Endothelial cell of umbilical vein (primary cell): ENCODE measurements around the gene PSMD14. TPM values are rescaled to one million over a fixed set of nuclear protein-coding genes. Genes with fewer than 3 reads are reported as not detected.

Source experiments
- BruUV-seq: library from RNA; stranded (reverse); fragments of 400-500 nt; replicated peaks from 2 replicates; lab custom pipeline; 2021; lab: Mats Ljungman, UMichigan
- CTCF ChIA-PET: fragments of 300-600, 350-600 bp; sonication (Branson Sonifier 250); formaldehyde crosslinking; loops from one replicate; lab custom pipeline; 2021; ENCODE audit warnings: antibody characterized with exemption, inconsistent platforms; lab: Charles Lee
- POLR2A ChIA-PET: fragments of 300-600, 350-600 bp; sonication (Branson Sonifier 250); formaldehyde crosslinking; loops from one replicate; lab custom pipeline; 2021; ENCODE audit warnings: antibody characterized with exemption, inconsistent platforms; lab: Charles Lee
- DNase-seq: peaks from one replicate; pipeline ENCODE4 v3.0.0-alpha.2; 2011; ENCODE audit warnings: low read depth, low spot score
- FAIRE-seq: peaks from 2 replicates; lab custom pipeline; 2011; peaks lifted over from hg19 to GRCh38; lab: Jason Lieb, UNC
- H2AFZ ChIP-seq: 2 replicates; pipeline ENCODE4 v1.6.0; 2012; ENCODE audit warnings: low read depth, low read length, control low read depth, inconsistent platforms
- H3K27ac ChIP-seq: 2 replicates; pipeline ENCODE4 v1.5.1; 2011; ENCODE audit warnings: low read depth, mild to moderate bottlenecking, control low read depth, low read length, moderate library complexity; ENCODE audit not compliant: insufficient read depth
- H3K27me3 ChIP-seq, 2 experiments: 2 replicates each; pipeline versions ENCODE4 v1.6.0 to v1.6.1; 2011; ENCODE audit warnings: low read length in 2 of 2, mixed read lengths in 1 of 2; ENCODE audit not compliant: control insufficient read depth in 2 of 2, insufficient read depth in 2 of 2
- H3K36me3 ChIP-seq, 2 experiments: 2 replicates in 1 of 2; 3 replicates in 1 of 2; pipeline ENCODE4 v1.5.1; 2011; ENCODE audit warnings: low read length in 2 of 2, mild to moderate bottlenecking in 1 of 2, moderate library complexity in 1 of 2; ENCODE audit not compliant: control insufficient read depth in 2 of 2, insufficient read depth in 2 of 2; ENCODE audit errors: extremely low read depth in 1 of 2
- H3K4me1 ChIP-seq: 3 replicates; pipeline ENCODE4 v1.5.1; 2011; ENCODE audit warnings: mild to moderate bottlenecking, low read length; ENCODE audit not compliant: control insufficient read depth, insufficient read depth; ENCODE audit errors: extremely low read depth
- H3K4me2 ChIP-seq: 2 replicates; pipeline ENCODE4 v1.6.1; 2011; ENCODE audit warnings: low read length, control low read depth, mixed read lengths; ENCODE audit not compliant: insufficient read depth
- H3K4me3 ChIP-seq, 3 experiments: fragments of 200-600 bp in 1 of 3; sonication (generic), shearing (Covaris generic) in 1 of 3; replicated peaks in 1 of 3; 2 replicates each; pipeline ENCODE4 v1.5.1; 2011 to 2016; ENCODE audit warnings: control low read depth in 3 of 3, low read length in 3 of 3, mild to moderate bottlenecking in 2 of 3, inconsistent platforms in 1 of 3, low read depth in 1 of 3, moderate library complexity in 1 of 3; ENCODE audit not compliant: insufficient read depth in 1 of 3
- H3K79me2 ChIP-seq: 2 replicates; pipeline ENCODE4 v1.6.0; 2012; ENCODE audit warnings: low read length, inconsistent platforms; ENCODE audit not compliant: control insufficient read depth, insufficient read depth
- H3K9ac ChIP-seq: replicated peaks from 2 replicates; pipeline ENCODE3; 2011; ENCODE audit warnings: low read length, control low read depth; ENCODE audit not compliant: insufficient read depth; ENCODE audit errors: extremely low read depth
- H3K9me1 ChIP-seq: replicated peaks from 3 replicates; pipeline ENCODE4 v1.6.0; 2011; ENCODE audit warnings: mild to moderate bottlenecking, low read length; ENCODE audit not compliant: control insufficient read depth, insufficient read depth; ENCODE audit errors: extremely low read depth
- H3K9me3 ChIP-seq: replicated peaks from 2 replicates; pipeline ENCODE4 v1.5.1; 2012; ENCODE audit warnings: low read length, inconsistent platforms; ENCODE audit not compliant: control insufficient read depth, insufficient read depth
- H4K20me1 ChIP-seq: replicated peaks from 2 replicates; pipeline ENCODE3; 2011; ENCODE audit warnings: mild to moderate bottlenecking, low read length; ENCODE audit not compliant: control insufficient read depth, insufficient read depth; ENCODE audit errors: extremely low read depth
- EZH2 ChIP-seq: IDR thresholded peaks from 2 replicates; pipeline ENCODE4 v1.6.1; 2012; ENCODE audit warnings: borderline replicate concordance, low read depth, mild to moderate bottlenecking, moderate library complexity, low read length, inconsistent platforms; ENCODE audit not compliant: severe bottlenecking
- FOS ChIP-seq: IDR thresholded peaks from 2 replicates; pipeline ENCODE4 v1.6.1; 2011; ENCODE audit warnings: mild to moderate bottlenecking, low read length, moderate library complexity, borderline replicate concordance; ENCODE audit not compliant: insufficient read depth
- GATA2 ChIP-seq: IDR thresholded peaks from 2 replicates; pipeline ENCODE4 v1.7.0; 2011; ENCODE audit warnings: low read depth, mild to moderate bottlenecking, moderate library complexity, mixed read lengths, low read length; ENCODE audit not compliant: insufficient read length, insufficient read depth
- JUN ChIP-seq: IDR thresholded peaks from 2 replicates; pipeline ENCODE4 v1.6.1; 2011; ENCODE audit warnings: borderline replicate concordance, low read depth; ENCODE audit not compliant: insufficient read length, insufficient read depth
- MAX ChIP-seq: IDR thresholded peaks from 2 replicates; pipeline ENCODE4 v1.6.1; 2011; ENCODE audit not compliant: insufficient read depth, insufficient read length
- MYC ChIP-seq: IDR thresholded peaks from one replicate; pipeline ENCODE4 v1.6.1; 2011; ENCODE audit warnings: mild to moderate bottlenecking, low read depth, low read length
- POLR2A ChIP-seq: IDR thresholded peaks from 2 replicates; pipeline ENCODE4 v1.6.1; 2012; ENCODE audit warnings: low read depth, mild to moderate bottlenecking, control low read depth, low read length
- POLR2AphosphoS5 ChIP-seq: IDR thresholded peaks from 2 replicates; pipeline ENCODE4 v1.6.1; 2012; ENCODE audit warnings: low read depth, mild to moderate bottlenecking, control low read depth, low read length, moderate library complexity; ENCODE audit not compliant: insufficient read depth
- dilution Hi-C: fragments of 300-500 bp; cut with MboI; formaldehyde crosslinking; loops from one replicate; pipeline ENCODE4 v1.15.0; 2019; ENCODE audit warnings: low sequenced_read_pairs; ENCODE audit not compliant: extremely low pct_ligation_motif_present
- intact Hi-C: fragments of 100-400 bp; cut with micrococcal nuclease; formaldehyde crosslinking; loops from one replicate; pipeline ENCODE4 v1.10.0; 2022
- polyA plus RNA-seq, 4 experiments: library from polyadenylated mRNA; depleted of rRNA in 3 of 4; stranded (reverse) in 3 of 4; unstranded in 1 of 4; fragments of >200 nt; gene quantifications; 2 replicates each; pipeline versions ENCODE4 v1.2.1 to v1.2.3, GENCODE V29; 2011 to 2012; ENCODE audit warnings: missing spikeins in 1 of 4
- total RNA-seq: library from RNA; stranded (reverse); gene quantifications from 2 replicates; pipeline ENCODE4 v1.2.3, GENCODE V29; 2021
- TF ChIP-seq, protein P1 (sequence below), 2 donors: IDR thresholded peaks; 1 replicate in 1 of 2; 2 replicates in 1 of 2; pipeline ENCODE4 v1.5.1; 2011; ENCODE audit warnings: low read length in 2 of 2, mild to moderate bottlenecking in 2 of 2, moderate library complexity in 2 of 2, control low read depth in 1 of 2, inconsistent platforms in 1 of 2, low read depth in 1 of 2; ENCODE audit not compliant: insufficient read depth in 1 of 2; ENCODE audit errors: extremely low read depth in 1 of 2

PSMD14 gene
- total and polyA plus RNA-seq, 2 donors (not counting 3 experiments of a cell fraction or from before 2014, with no cell fraction given), result 47.6 to 85.4 TPM

DNA sequence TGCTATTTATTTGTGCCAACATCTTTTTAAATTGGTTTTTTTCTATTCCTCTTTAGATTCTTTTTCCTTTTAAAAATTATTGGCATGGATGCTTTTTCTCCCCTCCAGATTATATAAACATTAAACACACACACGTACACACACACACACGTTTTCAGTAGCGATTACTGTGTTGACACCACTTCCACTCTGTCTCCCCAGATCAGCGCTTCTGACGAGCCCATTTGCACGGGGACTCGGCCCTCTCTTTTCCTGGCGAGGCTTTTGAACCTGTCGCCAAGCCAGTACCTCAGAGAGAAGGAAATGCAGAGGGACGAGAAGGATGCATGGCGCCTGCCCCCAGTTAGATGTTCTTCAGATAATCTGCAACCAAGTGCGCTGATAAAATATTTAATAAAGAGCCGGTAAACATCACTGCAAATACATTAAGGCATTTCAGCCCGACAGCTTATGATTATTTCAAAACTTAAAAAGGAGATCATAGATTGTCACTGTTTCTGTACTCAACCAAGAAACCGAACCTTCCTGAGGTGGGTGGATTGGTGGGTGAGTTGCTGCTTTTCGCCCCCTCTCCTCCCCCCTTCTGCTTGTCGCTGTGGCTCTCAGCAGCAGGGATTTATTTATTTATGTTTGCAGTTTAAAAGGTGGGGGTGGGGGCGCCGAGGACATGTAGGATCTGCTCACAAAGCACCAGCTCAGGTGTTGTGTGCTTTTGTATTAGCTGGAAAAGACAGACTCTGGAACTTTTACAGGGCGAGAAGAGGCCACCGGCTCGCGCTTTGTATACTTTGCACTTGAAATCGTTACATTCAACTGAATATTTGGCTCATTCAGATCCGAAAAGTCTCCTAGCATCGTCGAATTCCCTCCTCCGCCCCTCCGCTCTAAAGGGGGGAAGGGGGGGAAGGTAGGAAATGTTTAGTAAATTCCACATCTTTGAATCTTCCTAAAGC, 107.1 kb downstream of the PSMD14 start:
- Histone ChIP-seq H3K4me1 (peaks cover 12% of the 10 kb centered on the region), H3K79me2 (no peaks in the 10 kb centered on the region), H3K27me3 (peaks cover 52 to 59% of the 10 kb centered on the region in 2 experiments), H3K9ac (no peak overlapping the region), H3K4me2 (peak overlapping the region; percentile 30), H2AFZ (no peak overlapping the region), H4K20me1 (no peaks in the 10 kb centered on the region), H3K9me1 (no peaks in the 10 kb centered on the region), H3K9me3 (no peaks in the 10 kb centered on the region), H3K4me3 (peak overlapping the region in 1 of 3 experiments; percentile 43), H3K27ac (no peak overlapping the region), H3K36me3 (no peaks in the 10 kb centered on the region)
- FAIRE-seq (no peak), DNase-seq (no peak)
- TF ChIP-seq EZH2, result peak; percentile 55
- TF ChIP-seq JUN, result no peak
- ChIA-PET CTCF (interaction anchor here (1.1 to 1.9 kb wide), 4 partner anchors 10 to 12 kb away, joined by 4 to 8 read pairs (median 4); no protein-coding TSS in a partner anchor), POLR2A (no interaction called here)
- dilution Hi-C loops, result no loop called here
- TSS peak; percentile 14 for BruUV-seq
- intact Hi-C loops, result no loop called here

DNA sequence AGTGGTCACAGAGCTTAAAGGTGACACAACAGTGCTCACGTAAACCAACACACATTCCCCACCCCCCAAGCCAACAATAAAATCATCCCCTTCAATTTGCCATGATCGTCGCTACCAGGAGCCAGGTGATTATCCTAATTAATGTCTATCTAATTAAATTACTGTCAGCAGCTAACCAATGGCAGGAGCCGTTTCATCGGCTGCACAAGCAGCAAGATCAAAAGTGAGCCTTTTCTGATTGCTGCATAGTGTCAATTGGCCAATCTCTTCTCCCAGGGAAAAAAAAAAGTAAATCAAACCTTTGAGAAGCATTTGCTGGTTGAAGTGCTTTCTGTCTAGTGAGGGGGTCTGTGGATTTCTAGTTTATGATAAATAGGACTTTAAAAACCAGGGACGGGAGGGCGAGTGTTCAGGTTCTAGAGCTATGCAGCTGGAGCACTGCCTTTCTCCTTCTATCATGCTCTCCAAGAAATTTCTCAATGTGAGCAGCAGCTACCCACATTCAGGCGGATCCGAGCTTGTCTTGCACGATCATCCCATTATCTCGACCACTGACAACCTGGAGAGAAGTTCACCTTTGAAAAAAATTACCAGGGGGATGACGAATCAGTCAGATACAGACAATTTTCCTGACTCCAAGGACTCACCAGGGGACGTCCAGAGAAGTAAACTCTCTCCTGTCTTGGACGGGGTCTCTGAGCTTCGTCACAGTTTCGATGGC, 107.9 kb downstream of the PSMD14 start, which contains the start of gene TBR1:
TSS of gene TBR1 (plus strand) at position 311 of the 721 bp plus-strand sequence. CDS start at position 425, 114 bp downstream.
- dilution Hi-C loops, result no loop called here
- H3K4me3 ChIP-seq, result no peak within 1 kb of the TSS

More for the DNA sequence above, 107.9 kb downstream of the PSMD14 start, which contains the start of gene TBR1:
- no peak for DNase-seq
- Histone ChIP-seq H3K9me1 (no peaks in the 10 kb centered on the region), H3K27me3 (peaks cover 60 to 67% of the 10 kb centered on the region in 2 experiments), H3K36me3 (no peaks in the 10 kb centered on the region), H2AFZ (no peak within 1 kb of the TSS), H3K79me2 (no peaks in the 10 kb centered on the region), H3K9me3 (no peaks in the 10 kb centered on the region), H3K9ac (no peak within 1 kb of the TSS), H3K27ac (no peak within 1 kb of the TSS), H3K4me1 (peaks cover 12% of the 10 kb centered on the region), H4K20me1 (no peaks in the 10 kb centered on the region), H3K4me2 (peak within 1 kb of the TSS; percentile 30)
- ChIA-PET CTCF (interaction anchor here (1.1 to 1.5 kb wide), 2 partner anchors 9 to 11 kb away, joined by 4 read pairs; no protein-coding TSS in a partner anchor), POLR2A (no interaction called here)
- intact Hi-C loops, result no loop called here
- TF ChIP-seq JUN, result no peak
- TF ChIP-seq FOS, result no peak
- no peak for TF ChIP-seq MYC
- TF ChIP-seq EZH2, result no peak
- no peak for TF ChIP-seq GATA2
- TF ChIP-seq, protein P1, sequence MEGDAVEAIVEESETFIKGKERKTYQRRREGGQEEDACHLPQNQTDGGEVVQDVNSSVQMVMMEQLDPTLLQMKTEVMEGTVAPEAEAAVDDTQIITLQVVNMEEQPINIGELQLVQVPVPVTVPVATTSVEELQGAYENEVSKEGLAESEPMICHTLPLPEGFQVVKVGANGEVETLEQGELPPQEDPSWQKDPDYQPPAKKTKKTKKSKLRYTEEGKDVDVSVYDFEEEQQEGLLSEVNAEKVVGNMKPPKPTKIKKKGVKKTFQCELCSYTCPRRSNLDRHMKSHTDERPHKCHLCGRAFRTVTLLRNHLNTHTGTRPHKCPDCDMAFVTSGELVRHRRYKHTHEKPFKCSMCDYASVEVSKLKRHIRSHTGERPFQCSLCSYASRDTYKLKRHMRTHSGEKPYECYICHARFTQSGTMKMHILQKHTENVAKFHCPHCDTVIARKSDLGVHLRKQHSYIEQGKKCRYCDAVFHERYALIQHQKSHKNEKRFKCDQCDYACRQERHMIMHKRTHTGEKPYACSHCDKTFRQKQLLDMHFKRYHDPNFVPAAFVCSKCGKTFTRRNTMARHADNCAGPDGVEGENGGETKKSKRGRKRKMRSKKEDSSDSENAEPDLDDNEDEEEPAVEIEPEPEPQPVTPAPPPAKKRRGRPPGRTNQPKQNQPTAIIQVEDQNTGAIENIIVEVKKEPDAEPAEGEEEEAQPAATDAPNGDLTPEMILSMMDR (IDR thresholded peaks at IDR 0.05; ENCODE audit: extremely low read depth in 1 of 2, insufficient read depth in 1 of 2, low read depth in 1 of 2, low read length in 2 of 2), result no peak
- no peak for TF ChIP-seq MAX
- TF ChIP-seq POLR2AphosphoS5, result no peak
- no peak for TF ChIP-seq POLR2A
- no TSS peak for BruUV-seq
- peak; percentile 62 for FAIRE-seq
